Left colon (tissue), 2 donors: ENCODE measurements around the gene YIF1A. TPM values are rescaled to one million over a fixed set of nuclear protein-coding genes. Genes with fewer than 3 reads are reported as not detected.
"Not testable (repeated sequence)": the region's sequence is repeated elsewhere in the genome, so short reads cannot be mapped to it uniquely, and the experiment has no call there.

Experiments used
- ATAC-seq: fragments of 200-7000 bp; cut with Tn5 transposase; one replicate; pipeline ENCODE4 v1.9.1; 2020; ENCODE audit warnings: mild to moderate bottlenecking, moderate library complexity
- DNase-seq, 2 donors: peaks; one replicate each; pipeline ENCODE4 v3.0.0-alpha.2; 2020
- intact Hi-C, 2 donors: fragments of 100-400 bp; cut with DNase I in 1 of 2; cut with micrococcal nuclease in 1 of 2; formaldehyde crosslinking; loops; one replicate each; pipeline versions ENCODE4 v1.11.2 to v1.14.0; 2022; cut with DNase I, micrococcal nuclease
- total RNA-seq, 2 donors: library from RNA; stranded (reverse); fragmentation: NEBNext Ultra II Directional; extraction: Animal tissue kit (Norgen Biotek cat#: 25700); gene quantifications; one replicate each; pipeline ENCODE4 v1.2.1, GENCODE V29; 2021
- donor health status: DM: no; HTN: no; CAD: no.
- donor health status: DM: yes; HTN: yes; CAD: no.

Gene YIF1A
- total RNA-seq, 2 donors from 2014 or later: 87.8 to 101 TPM

GRCh38 chr11:66277471-66278362, 11.2 kb downstream of the YIF1A start, which contains the start of gene CNIH2:
TSS of gene CNIH2 (plus strand) at chr11:66278175. CDS start at chr11:66278457, 282 bp downstream.
- DNase-seq (peak in 1 of 2 donors; percentile 56), ATAC-seq (peak; percentile 53)
- intact Hi-C loops: no loop called here

- intact Hi-C loops, DNase-seq: not testable (repeated sequence)
Measured at GRCh38 chr11:66277064-66277463, 11.9 kb downstream of the YIF1A start.

GRCh38 chr11:66276619-66277018, 12.3 kb downstream of the YIF1A start:
- ATAC-seq: peak; percentile 1
- DNase-seq, intact Hi-C loops: not testable (repeated sequence)

More at GRCh38 chr11:66277064-66277463, 11.9 kb downstream of the YIF1A start:
- ATAC-seq: peak; percentile 1

GRCh38 chr11:66275984-66276612, 12.8 kb downstream of the YIF1A start:
- intact Hi-C loops: no loop called here
- DNase-seq: no peak
- ATAC-seq: peak; percentile 1

GRCh38 chr11:66275396-66275795, 13.5 kb downstream of the YIF1A start:
- no peak for DNase-seq
- ATAC-seq: no peak
- intact Hi-C loops: no loop called here

- ATAC-seq (no peak), DNase-seq (no peak)
- intact Hi-C loops: no loop called here
Measured at GRCh38 chr11:66274219-66274618, 14.7 kb downstream of the YIF1A start.

- ATAC-seq: no peak
- intact Hi-C loops: no loop called here
- DNase-seq: no peak
Measured at GRCh38 chr11:66272596-66272995, 16.3 kb downstream of the YIF1A start.

GRCh38 chr11:66271816-66272215, 17.1 kb downstream of the YIF1A start:
- ATAC-seq (no peak), DNase-seq (no peak)
- intact Hi-C loops: no loop called here

- ATAC-seq (peak; percentile 2), DNase-seq (peak; percentile 43 to 48)
- intact Hi-C loops: no loop called here
Measured at GRCh38 chr11:66268952-66269905, 19.7 kb downstream of the YIF1A start.

- peak; percentile 84 for ATAC-seq
Measured at GRCh38 chr11:66268244-66268951, 20.5 kb downstream of the YIF1A start, which contains the start of gene RAB1B. TSS of gene RAB1B (plus strand) at chr11:66268639. CDS start at chr11:66268680, 41 bp downstream.

GRCh38 chr11:66267379-66268243, 21.3 kb downstream of the YIF1A start:
- intact Hi-C loops: no loop called here
- ATAC-seq: peak; percentile 78

More at GRCh38 chr11:66268244-66268951, 20.5 kb downstream of the YIF1A start, which contains the start of gene RAB1B:
- intact Hi-C loops: no loop called here
- DNase-seq: peak; percentile 100

GRCh38 chr11:66267039-66267378, 21.9 kb downstream of the YIF1A start:
- intact Hi-C loops: no loop called here
- DNase-seq: no peak
- ATAC-seq: no peak

More at GRCh38 chr11:66267379-66268243, 21.3 kb downstream of the YIF1A start:
- DNase-seq: peak; percentile 88 to 93

- intact Hi-C loops: no loop called here
- no peak for ATAC-seq
- DNase-seq: peak in 1 of 2 donors; percentile 36
Measured at GRCh38 chr11:66266378-66267038, 22.4 kb downstream of the YIF1A start.

GRCh38 chr11:66265531-66266377, 23.2 kb downstream of the YIF1A start:
- no peak for ATAC-seq
- intact Hi-C loops: no loop called here
- DNase-seq: no peak

- no peak for DNase-seq
- no peak for ATAC-seq
- intact Hi-C loops: no loop called here
Measured at GRCh38 chr11:66264914-66265313, 24.0 kb downstream of the YIF1A start.

- intact Hi-C loops: no loop called here
- ATAC-seq: no peak
- DNase-seq: no peak
Measured at GRCh38 chr11:66264383-66264782, 24.6 kb downstream of the YIF1A start.
